SHP77 treated with DMSO at 0.1 percent for 48 hours (cell line): Measurements from ENCODE around the gene UNCX.
"Not testable (repeated sequence)": the region's sequence is repeated elsewhere in the genome, so short reads cannot be mapped to it uniquely, and the experiment has no call there.

ENCODE experiments used
- DNase-seq: peaks from one replicate; lab custom pipeline; 2025; lab: John Stamatoyannopoulos, UW

The UNCX gene

DNA sequence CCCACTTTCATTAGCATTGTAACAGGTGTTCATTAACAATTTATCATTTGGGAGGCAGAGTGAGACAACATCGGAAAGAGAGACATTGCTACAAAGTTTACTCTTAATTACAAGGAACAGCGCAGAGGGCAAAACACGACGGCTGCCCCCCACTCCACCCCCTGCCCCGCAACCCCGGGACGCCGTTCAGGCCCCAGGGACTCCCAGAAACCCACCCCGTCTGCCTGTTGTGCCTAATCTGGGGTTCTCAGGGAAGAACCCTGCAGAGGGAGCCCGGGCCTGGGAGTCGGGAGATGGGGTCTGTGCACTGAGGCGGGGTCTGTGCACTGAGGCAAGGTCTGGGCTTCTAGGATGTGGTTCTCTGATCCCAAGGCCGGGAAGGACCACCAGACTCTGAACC is 25.2 kb downstream of the UNCX start:
- no peak for DNase-seq

DNA sequence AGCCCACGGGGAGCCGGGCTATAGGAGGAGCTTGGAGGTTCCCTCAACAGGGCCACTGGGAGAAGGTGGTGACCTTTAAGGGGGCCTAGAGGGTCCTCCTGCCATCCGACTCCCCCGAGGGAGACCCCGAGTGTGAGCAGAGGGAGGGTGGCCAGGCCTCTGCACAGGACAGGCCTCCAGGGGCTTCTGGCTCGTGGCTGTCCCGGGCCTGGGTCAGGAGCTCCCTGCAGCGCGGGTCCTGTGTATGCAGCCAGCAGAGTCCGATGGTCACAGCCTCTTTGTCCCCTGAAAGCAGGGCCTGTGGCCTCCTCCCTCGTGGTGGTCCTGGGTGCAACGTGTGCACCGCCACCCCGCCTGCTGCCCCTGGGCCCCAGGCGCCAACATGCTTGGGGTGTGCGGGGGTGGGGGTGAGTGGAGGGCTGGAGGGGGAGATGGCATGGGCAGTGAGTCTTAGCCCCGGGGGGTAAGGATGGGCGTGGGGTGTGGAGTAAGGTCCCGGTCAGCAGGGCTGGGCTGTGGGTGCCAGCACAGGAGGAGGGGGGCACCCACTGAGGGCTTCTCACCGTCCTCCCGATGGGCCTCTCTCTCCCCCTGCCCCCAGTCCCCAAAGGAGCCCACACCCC is 27.1 kb downstream of the UNCX start:
- no peak for DNase-seq

DNA sequence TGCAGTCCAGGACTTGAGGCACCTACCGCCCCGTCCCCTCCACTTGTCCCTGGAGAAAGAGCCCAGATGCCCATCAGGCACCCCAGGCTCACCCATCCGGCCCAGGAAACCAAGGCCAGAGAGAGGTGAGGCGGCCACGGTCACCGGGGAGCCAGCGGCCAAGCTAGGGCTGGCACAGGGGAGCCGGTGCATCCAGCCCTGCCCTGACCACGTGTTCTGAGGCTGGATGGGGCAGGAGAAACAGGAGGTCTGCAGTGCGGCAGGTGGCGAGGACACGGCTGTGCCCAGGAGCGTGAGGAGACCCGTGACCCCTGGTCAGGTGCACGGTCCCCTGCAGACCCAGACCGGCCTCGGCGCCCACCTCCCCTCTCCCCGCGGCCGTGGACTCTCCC is 27.6 kb downstream of the UNCX start:
- no peak for DNase-seq

DNA sequence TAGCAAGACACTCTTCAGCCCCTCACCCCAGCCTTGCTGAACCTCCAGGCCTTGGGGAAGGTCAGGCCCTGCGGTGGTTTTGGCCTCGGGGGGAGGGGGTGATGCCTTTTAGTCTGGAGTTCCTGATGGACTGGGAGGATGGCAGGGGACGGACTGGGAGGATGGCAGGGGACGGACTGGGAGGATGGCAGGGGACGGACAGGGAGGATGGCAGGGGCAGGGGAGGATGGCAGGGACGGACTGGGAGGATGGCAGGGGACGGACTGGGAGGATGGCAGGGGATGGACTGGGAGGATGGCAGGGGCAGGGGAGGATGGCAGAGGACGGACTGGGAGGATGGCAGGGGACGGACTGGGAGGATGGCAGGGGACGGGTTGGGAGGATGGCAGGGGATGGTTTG is 28.4 kb downstream of the UNCX start:
- DNase-seq = not testable (repeated sequence)

DNA sequence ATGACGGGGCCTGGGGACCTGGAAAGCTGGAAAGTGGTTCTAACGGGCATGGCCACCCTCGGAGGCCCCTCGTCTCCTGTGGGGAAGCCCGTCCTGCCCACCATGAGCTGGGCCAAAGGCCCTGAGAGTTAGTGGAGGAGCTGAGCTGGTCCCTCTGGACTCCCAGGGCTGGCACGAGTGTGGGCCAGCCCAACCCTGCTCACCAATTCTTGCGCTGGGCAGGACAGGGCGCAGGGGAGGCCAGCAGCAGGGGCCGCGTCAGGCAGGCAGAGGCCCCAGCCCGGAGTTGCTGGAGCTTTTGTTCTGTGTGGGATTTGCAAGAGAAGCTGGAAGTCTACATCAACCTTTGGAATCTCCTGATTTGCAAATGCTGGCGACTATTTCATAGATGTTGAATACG is 29.8 kb downstream of the UNCX start:
- DNase-seq = no peak

DNA sequence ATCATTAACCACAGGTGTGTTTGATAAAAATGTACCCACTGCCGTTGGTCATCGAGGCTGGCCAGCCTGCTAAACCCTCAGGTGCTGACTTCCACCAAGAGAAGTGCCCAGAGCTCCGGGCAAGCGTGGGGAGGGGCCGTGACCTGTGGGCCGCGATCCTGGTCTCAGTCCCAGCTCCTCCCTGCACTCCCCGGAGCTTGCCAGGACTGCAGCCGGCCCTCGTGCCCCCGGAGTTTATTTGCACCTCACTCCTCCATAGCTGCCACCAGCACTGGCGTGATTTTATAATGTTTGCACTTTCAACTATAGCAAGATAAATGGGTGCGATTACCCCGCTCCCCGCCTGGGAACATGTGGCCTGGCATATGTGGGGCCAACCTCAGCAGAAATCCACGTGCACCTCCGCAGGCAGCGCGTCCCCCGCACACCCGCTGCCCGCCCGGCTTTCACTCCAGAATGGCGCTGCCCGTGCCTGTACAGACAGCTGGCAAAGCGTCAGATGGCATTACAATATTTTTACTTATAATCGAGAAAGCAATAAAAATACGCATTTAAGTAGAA is 30.8 kb downstream of the UNCX start:
- no peak for DNase-seq

DNA sequence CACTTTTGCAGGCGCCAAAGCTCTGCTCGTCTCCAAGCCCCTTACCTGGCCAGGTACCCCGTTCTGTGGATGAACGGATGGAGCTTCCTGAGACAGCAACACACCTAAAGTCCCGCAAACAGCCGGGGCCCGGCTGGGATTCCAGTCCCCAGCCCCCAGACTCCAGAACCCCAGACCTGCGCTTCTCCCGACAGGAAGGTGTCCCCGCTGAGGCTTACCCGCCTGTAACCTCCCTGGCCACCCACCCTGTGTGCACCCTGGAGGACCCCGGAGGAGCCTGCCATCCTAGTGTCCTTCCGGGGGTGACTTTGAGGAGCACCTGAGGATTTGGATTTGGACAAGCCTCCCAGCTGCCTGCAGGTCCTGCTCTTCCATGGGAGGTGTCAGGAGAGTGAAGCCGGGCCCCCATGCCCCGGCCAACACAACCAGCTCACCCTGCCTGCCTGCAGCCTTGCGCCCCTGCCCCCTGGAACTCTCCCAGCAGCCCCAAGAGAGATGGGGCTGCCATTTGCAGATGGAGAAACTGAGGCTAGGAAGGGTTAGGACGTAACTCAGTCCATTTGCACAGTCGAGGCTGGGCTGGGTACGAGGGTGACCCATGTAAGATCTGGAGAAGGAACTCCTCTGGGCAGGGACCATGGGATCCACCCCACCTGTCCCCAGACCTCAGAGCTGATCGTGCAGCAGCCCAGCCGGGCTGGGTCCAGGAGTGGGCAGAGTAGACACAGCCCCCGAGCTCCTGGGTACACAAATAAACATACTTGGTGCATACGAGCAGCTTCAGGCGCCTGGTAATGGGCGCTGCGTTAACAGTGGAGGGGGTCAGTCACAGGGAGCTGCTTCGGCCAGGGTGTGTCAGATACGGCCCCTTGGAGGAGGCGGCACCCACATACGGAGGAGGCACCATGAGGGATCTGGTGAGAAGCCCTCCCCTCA is 31.9 kb downstream of the UNCX start:
- no peak for DNase-seq

DNA sequence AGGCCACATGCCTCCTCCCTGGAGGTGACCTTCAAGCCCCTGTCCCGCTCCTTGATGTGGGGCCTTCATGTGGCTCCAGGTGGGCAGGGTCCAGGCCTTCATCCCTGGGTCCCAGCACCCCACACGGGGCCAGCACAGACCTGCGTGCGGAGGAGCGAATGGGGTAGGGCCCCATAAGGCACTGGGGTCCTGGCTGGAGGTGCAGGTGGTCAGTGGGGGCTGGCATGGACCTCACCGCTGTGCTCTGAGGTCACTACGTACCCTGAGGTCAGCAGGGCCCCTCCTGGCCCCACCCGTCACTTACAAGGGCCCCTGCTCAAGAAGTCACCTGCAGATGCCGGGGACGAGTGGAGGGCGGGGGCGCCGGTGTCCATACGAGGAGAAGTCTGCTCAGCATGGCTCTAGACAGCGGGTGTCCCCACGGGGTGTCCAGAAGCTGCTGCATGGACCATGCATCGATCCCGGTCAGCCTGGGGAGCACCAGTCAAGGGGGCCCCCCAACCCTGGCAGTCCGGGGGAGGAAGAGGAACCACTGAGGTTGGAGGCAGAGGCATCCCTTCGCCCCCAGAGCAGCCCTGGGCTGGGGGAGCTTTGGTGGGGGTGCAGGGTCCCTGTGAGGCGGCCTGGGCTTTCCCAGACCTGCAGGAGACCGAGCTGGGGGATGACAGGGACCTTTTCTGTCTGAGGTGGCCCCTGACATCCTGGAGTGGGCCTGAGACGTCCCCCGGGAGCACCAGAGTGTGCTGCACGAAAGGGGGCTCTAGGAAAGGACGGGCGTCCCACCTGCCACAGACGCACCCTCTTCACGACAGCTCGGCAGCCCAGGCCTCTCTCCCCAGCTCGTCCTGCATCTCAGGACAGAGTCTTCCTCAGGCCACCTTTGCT is 34.6 kb downstream of the UNCX start:
- DNase-seq = no peak

DNA sequence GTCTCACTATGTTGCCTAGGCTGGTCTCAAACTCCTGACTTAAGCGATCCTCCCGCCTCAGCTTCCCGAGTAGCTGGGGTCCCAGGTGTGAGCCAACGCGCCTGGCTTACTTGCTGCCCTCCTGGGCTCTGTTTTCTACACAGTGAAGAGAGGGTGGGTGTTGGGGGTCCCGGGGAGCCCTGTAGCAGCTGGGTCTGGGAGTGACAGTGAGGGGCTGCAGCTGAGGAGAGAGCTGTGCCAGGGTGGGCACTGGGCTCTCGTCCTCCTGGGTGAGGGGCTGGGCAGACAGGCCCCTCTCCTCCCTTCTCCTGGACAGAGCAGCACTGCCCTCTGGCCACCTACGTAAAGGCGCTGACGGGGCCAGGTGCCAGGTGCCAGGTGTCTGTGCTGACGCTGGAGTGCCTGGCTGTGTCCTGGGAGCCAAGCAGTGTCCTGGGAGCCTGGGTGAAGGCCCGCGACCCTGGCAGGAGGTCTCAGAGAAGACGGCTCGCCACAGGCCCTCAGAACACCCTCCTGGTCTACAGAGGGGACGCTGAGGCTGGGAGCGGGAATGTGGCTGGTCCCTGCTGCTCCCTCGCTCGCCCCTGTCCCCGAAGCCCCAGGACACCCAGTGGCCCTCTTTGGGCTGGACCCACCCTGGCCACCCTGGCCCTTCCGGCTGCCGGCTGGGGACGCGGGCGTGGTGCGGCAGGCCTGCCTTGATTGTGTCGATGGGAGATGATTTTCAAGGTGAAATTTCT is 35.6 kb downstream of the UNCX start:
- no peak for DNase-seq

DNA sequence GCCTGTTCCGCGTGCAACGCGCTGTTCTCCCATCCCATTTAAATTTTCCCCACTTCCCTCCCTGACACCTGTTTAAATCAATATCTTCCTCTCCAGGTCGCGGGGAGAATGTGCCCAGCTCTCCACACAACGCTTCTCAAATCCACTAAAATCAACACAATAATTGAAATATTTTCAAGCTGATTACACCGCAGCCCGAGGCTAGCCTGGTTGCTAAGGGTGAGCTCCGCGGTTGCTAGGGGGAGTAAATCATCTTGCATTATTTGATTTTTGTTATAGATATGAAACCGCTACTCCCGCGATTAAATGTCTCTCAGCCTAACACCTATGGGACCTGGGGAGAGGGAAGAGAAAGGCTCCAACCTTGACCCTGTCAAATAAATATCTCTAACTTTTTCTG is 36.2 kb downstream of the UNCX start:
- no peak for DNase-seq

DNA sequence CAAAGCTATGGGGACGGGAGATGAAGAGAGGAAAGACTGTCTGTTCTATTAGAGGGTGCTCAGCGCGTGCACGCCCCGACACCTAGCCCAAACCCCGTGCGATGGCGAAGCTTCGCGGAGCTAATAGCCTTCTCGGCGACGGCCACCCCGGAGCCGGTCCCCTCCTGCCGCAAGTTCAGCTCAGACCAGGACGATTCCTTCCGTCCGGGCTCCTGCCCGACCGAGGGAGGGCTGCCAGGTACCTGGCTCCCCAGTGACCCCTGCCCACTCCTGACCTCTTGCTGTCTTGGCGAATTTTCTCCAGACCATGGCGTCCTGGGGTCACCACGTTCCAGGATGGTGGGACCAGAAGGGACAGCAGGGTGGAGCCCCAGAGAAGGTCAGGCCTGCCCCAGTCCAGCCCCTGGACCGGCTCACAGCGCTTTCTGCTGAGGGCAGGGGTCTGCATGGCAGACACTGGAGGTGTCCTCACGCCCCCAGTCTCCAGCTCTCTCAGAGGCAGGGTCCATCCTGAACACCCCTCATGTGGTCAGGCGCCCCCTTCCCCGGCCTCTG is 36.7 kb downstream of the UNCX start:
- no peak for DNase-seq

DNA sequence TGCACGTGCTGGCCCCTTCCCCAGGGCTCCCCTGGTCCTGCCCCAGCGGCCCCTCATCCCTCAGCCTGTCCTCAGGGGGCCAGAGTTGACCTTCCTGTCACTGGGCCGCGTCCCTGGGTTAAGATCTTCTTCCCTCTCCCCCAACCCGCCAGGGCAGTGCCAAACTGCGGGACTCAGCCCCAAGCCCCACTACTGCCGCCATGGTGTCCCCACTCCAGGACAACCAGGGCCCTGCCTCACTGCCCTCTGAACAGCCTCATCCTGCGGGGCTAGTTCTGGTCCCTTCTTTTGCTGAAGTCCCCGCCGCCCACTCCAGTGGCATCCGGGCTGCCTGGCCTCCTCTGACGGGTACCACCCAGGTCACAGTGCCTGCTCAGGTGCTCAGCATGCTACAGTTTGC is 37.5 kb downstream of the UNCX start:
- DNase-seq = no peak

DNA sequence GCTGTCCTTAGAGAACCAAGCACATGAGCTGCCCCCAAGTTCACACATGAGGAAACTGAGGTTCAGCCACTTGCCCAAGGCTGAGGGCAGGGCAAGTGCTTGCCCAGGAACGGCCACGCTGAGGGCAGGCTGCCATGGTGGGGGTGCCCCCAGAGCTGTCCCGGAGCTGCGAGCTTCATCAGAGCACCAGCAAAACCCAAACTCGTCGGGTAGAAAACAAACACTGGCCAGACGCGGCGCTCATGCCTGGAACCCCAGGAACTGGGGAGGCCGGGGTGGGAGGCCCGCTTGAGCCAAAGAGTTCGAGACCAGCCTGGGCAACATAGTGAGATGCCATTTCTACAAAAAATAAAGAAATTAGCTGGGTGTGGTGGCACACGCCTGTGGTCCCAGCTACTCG is 38.4 kb downstream of the UNCX start:
- DNase-seq = no peak

DNA sequence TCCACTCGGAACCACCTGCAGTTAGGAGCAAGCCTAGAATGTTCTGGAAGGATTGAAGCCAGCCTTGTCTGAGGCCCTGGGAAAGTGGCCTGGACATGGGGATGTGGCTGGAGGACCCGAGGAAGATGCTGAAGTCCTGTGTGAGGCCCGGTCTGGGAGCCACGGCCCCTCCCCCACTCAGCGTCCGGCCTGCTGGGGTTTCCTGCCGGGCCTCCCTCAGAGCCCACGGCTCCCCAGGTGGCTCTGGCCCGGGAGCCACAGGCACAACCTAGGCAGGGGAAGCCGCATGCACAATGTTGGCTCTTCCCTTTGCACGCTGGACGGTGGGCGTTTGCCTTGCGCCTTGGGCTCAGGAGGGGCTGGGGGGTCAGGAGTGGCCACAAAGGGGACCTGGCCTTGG is 39.0 kb downstream of the UNCX start:
- DNase-seq = no peak

DNA sequence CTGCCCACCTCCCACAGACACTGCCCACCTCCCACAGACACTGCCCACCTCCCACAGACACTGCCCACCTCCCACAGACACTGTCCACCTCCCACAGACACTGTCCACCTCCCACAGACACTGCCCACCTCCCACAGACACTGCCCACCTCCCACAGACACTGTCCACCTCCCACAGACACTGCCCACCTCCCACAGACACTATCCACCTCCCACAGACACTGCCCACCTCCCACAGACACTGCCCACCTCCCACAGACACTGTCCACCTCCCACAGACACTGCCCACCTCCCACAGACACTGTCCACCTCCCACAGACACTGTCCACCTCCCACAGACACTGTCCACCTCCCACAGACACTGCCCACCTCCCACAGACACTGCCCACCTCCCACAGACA is 39.5 kb downstream of the UNCX start:
- not testable (repeated sequence) for DNase-seq

DNA sequence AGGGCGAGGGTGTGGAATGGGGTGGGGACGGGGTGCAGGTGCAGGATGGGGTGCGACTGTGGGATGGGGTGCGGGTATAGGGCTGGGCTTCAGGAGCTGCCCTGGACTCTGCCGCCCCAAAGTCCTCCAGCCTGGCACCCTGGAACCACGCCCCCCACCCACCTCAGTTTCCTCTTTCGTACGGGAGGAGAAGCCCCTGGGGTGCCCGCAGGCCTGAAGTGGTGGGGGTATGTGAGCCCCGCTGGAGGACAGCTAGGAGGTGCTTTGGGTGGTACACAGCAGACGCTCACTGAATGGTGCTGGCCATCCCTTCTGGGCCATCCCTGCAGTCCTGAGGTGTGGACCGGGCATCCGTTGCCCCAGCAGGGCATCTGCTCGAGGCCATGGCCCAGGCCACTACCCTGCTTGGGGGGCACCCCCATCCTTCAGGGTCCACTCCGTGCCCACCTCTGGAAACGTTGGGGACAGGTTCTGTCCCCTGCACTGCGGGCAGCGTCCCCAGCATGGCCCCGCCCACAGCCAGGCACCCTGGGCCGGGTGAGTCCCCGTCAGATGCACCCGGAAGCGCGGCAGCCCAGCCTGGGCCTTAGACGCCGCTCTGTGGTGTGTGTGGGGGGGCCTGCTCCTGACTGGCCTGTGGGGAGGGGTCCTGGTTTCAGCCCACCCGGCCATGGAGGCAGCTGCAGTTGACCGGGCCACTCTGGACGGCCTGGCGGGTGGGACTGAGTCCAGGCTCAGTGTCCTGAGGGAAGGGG is 41.6 kb downstream of the UNCX start:
- no peak for DNase-seq

DNA sequence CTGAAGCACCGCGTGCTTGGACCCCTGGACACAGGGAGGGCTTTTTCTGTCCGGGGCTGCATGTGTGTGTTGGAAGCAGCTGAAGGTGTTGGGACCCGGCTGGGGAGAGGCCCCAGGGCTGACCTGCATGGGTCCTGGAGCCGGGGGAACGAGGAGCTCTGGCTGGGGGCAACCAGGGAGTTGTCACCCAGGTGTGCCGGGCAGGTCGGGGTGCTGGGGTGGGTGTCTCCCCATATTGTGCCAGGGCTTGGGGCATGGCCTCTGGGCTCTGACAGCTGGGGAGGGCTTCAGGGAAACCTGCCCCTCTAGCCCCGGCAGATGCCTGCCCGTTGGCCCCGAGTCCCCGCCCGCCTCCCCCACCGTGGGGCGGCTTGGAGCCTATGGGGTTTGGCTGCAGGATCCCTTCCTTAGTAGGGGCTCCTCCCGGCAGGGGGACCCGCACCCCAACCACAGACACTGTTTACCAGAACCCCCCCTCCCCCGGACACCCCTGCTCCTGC is 42.3 kb downstream of the UNCX start:
- DNase-seq = no peak

DNA sequence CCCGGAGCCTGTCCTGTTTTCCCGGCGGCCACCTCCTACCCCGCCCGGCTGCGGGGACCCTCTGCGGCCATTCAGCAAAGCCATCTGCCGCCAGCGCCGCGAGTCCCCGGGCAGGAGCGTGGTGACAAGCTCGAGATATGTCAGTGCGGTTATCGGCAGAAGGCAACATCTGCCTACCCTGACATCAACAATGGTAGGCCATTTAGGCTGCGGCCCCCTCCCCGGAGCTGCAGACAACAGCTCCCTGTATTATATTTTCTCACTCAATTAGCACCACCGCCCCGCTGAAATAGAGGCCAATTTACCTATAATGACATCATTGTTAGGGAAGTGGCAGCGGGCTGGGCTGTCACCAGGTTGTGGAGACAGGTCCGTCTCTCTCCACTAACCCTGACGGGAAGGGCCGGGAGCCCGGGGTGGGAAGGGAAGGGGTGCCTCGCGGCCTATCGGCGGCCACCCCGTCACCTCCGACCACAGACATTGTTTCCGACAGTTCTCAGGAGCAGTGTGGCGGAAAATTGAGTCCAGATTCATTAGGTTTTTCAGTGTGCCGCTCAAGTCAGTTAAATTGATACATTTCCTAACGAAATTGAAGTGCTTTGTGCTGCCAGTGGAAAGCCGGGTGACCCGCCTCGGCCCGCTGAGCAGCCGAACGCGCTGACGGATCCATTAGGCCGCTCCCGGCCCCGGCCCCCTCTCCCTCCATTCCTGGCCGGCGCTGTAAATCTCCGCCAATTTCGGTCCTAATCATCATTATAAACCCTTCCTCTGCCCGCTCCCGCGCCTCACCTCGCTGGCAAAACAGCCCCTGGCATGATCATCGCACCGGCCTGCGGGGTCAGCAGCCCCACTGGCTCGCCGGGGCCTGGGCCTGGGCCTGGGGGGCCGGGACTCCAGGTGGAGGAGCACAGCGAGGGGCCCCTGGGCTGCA is 43.0 kb downstream of the UNCX start:
- no peak for DNase-seq

DNA sequence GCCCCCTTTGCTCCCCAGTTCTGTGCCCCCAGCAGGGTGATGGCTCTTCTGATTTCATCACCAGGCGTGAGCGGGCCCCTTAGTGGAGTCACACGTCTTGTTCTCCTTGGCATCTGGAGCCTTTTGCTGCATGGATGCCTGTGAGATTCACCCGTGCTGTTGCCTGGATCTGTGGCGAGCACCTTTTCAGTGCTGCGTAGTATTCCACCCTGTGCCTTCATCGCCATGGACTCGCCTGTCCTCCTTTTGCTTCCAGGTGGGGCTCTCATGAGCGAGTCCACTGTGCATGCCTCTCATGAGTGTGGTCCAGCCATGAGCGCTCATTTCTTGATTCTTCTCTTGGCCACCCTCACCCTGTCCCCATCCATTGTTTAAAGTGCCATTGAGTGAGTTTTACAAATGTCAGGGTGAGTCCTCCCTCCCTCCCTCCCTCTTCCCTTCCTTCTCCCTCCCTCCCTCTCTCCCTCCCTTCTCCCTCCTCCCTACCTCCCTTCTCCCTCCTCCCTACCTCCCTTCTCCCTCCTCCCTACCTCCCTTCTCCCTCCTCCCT is 44.0 kb downstream of the UNCX start:
- no peak for DNase-seq
